Neural crest cell (in vitro differentiated cells): ENCODE data around the gene PNMA8A. TPM values are rescaled to one million over a fixed set of nuclear protein-coding genes. Genes with fewer than 3 reads are reported as not detected.

Source experiments
- DNase-seq: peaks from one replicate; pipeline ENCODE4 v3.0.0; 2021; ENCODE audit warnings: low read depth, mixed read lengths, low spot score
- H3K27ac Mint-ChIP-seq: one replicate; pipeline ENCODE4 v1.8.0; 2021; ENCODE audit warnings: mild to moderate bottlenecking, mixed read lengths; ENCODE audit not compliant: unreplicated experiment
- H3K27me3 Mint-ChIP-seq: 2 replicates; pipeline ENCODE4 v1.8.0; 2021; ENCODE audit warnings: low read depth, mild to moderate bottlenecking, mixed read lengths
- H3K36me3 Mint-ChIP-seq: 2 replicates; pipeline ENCODE4 v1.8.0; 2021; ENCODE audit warnings: low read depth, mild to moderate bottlenecking, mixed read lengths
- H3K4me1 Mint-ChIP-seq: 2 replicates; pipeline ENCODE4 v1.8.0; 2021; ENCODE audit warnings: mixed read lengths
- H3K4me3 Mint-ChIP-seq: one replicate; pipeline ENCODE4 v1.8.0; 2021; ENCODE audit warnings: mild to moderate bottlenecking, mixed read lengths
- H3K9me3 Mint-ChIP-seq: 2 replicates; pipeline ENCODE4 v1.8.0; 2021; ENCODE audit warnings: mixed read lengths
- total RNA-seq: library from RNA; stranded (reverse); gene quantifications from 2 replicates; pipeline ENCODE4 v1.2.1, GENCODE V29; 2021
- TF ChIP-seq, protein P1 (sequence below): fragments of 200-600 bp; sonication (generic); conservative IDR thresholded peaks from 2 replicates; pipeline ENCODE4 v1.5.0; 2021; ENCODE audit warnings: antibody characterized with exemption, mild to moderate bottlenecking

PNMA8A gene
- total RNA-seq, 1 donor from 2014 or later, result 28.4 TPM

GRCh38 chr19:46494941-46495785, 23.8 kb upstream of the PNMA8A start:
- Mint-ChIP-seq H3K27ac (no peak overlapping the region), H3K4me3 (peak overlapping the region; percentile 66), H3K4me1 (peaks cover 28% of the 10 kb centered on the region), H3K9me3 (no peaks in the 10 kb centered on the region), H3K36me3 (no peaks in the 10 kb centered on the region), H3K27me3 (peaks cover 5% of the 10 kb centered on the region)
- TF ChIP-seq, protein P1, sequence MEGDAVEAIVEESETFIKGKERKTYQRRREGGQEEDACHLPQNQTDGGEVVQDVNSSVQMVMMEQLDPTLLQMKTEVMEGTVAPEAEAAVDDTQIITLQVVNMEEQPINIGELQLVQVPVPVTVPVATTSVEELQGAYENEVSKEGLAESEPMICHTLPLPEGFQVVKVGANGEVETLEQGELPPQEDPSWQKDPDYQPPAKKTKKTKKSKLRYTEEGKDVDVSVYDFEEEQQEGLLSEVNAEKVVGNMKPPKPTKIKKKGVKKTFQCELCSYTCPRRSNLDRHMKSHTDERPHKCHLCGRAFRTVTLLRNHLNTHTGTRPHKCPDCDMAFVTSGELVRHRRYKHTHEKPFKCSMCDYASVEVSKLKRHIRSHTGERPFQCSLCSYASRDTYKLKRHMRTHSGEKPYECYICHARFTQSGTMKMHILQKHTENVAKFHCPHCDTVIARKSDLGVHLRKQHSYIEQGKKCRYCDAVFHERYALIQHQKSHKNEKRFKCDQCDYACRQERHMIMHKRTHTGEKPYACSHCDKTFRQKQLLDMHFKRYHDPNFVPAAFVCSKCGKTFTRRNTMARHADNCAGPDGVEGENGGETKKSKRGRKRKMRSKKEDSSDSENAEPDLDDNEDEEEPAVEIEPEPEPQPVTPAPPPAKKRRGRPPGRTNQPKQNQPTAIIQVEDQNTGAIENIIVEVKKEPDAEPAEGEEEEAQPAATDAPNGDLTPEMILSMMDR, result no peak
- DNase-seq, result no peak

GRCh38 chr19:46494146-46494940, 23.0 kb upstream of the PNMA8A start:
- H3K36me3 Mint-ChIP-seq, result no peaks in the 10 kb centered on the region
- H3K27ac Mint-ChIP-seq, result no peak overlapping the region
- DNase-seq, result no peak
- TF ChIP-seq, protein P1, result no peak
- H3K9me3 Mint-ChIP-seq, result no peaks in the 10 kb centered on the region
- peaks cover 22% of the 10 kb centered on the region for H3K4me1 Mint-ChIP-seq
- peaks cover 9% of the 10 kb centered on the region for H3K27me3 Mint-ChIP-seq
- H3K4me3 Mint-ChIP-seq, result no peak overlapping the region

DNA sequence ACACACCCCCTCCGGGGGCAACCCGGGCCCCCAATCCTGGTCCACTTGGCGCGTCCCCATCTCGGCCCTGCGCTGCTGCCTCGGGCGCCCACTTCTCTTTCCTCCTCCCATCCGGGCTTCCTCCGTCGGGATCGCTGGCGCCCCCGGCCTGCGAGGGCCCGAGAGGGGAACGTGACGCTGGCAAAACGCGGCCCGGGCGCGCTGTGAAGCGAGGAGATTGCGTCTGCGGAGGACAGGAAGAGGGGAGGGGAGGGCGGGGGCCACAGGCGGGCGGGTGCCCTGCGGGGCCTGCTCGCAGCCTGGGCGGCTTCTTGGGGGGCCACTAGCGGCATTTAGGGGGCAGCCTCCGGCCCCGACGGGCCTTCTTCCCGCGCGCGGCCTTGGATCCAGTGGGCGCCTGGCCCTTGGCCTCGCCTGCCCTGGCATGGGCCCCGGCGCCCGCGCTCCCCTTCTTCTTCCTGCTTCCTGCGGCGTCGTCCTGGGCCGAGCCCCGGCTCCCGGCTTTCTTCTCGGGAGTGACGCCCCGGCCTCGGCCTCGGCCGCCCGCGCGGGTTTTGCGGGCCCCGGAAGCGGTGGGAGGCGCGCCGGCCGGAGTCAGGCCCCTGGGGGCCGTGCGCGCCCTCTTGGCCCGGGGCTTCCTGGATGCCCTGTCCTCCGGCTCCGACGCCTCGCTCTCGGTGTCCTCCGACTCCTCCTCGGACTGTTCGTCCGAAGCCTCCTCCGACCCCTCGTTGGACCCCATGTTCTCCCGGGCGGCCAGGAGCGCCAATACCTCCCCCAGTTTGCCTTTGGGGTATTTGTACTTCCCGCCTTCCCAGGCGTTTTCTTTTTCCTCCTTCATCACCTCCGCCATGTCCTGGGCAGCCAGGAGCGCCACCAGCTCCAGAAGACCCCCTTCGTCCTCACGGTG, 22.1 kb upstream of the PNMA8A start:
- TF ChIP-seq, protein P1, result no peak
- no peaks in the 10 kb centered on the region for H3K36me3 Mint-ChIP-seq
- no peaks in the 10 kb centered on the region for H3K9me3 Mint-ChIP-seq
- peaks cover 15% of the 10 kb centered on the region for H3K27me3 Mint-ChIP-seq
- H3K27ac Mint-ChIP-seq, result no peak overlapping the region
- DNase-seq, result no peak
- H3K4me1 Mint-ChIP-seq, result peaks cover 21% of the 10 kb centered on the region
- no peak overlapping the region for H3K4me3 Mint-ChIP-seq

DNA sequence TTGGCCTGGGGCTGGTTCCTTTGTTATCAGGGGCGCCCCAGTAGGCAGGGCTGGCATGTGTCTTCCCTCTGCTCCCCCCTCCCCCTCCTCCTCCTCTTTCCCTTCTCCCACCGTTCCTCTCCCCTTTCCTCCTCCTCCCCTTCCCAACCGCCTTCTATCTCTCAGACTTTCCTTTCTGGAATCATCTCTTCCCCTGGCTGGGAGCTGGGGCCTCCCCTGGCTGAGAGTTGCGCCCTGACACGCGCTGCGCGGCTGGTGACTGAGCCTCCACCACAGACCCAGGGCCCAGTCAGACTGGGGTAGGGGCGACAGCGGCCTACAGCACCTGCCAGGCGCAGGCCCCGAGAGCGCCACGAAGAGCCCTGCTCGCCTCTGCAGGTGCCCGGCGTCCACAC, 21.5 kb upstream of the PNMA8A start:
- Mint-ChIP-seq H3K27me3 (peaks cover 20% of the 10 kb centered on the region), H3K36me3 (no peaks in the 10 kb centered on the region), H3K27ac (no peak overlapping the region), H3K4me3 (no peak overlapping the region), H3K9me3 (no peaks in the 10 kb centered on the region), H3K4me1 (peaks cover 23% of the 10 kb centered on the region)
- TF ChIP-seq, protein P1, result no peak
- no peak for DNase-seq

DNA sequence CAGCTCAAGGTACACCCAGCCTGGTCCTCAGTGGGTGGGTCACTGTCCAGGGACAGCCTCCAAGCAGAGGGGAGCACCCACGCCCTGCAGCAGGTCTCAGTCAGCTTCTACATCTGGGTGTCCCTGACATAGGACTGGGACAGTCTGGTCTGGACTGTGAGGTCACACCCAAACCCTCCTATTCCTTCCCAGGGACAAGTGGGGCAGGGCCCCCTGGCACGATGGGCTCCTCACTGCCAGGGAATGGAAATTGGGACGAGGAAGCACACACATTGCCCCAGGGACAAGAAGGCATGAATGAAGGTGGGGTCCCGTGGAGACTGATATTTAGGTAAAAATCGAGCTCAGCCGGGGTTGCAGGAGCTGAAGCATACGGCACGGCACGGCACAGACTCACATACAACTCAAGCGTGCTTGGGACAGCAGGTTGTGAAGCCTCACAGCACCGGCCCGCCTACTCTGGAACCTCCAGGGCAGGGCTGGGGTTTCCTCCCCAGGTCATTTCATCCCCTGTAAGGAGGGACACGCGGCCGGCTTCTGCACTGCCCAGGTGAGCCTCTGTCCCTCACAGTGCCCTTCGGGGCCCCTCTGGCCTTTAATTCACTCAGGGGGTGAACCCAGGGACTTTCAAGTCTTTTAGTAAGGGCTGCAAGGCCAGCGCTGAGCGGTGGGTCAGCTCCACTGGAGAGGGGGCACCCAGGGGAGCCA, 20.8 kb upstream of the PNMA8A start:
- H3K36me3 Mint-ChIP-seq, result no peaks in the 10 kb centered on the region
- peaks cover 27% of the 10 kb centered on the region for H3K27me3 Mint-ChIP-seq
- peak overlapping the region; percentile 21 for H3K4me3 Mint-ChIP-seq
- DNase-seq, result no peak
- TF ChIP-seq, protein P1, result no peak
- no peak overlapping the region for H3K27ac Mint-ChIP-seq
- no peaks in the 10 kb centered on the region for H3K9me3 Mint-ChIP-seq
- peaks cover 28% of the 10 kb centered on the region for H3K4me1 Mint-ChIP-seq
